Measurements from ENCODE around the gene CD83. TPM values are rescaled to one million over a fixed set of nuclear protein-coding genes. Genes with fewer than 3 reads are reported as not detected.
A peak's percentile ranks its signal among the peaks of the same experiment; 100 is the strongest.

CD83 gene
- total and polyA plus RNA-seq, 4 donors: 14.5 to 31.1 (median 25.1) TPM

GRCh38 chr6:14125346-14125745, 7.8 kb downstream of the CD83 start:
- H3K27me3 ChIP-seq (ENCODE audit: control insufficient read depth in 3 of 3, insufficient read depth in 3 of 3, low read length in 2 of 3): no peaks in the 10 kb centered on the region
- DNase-seq (no peak), ATAC-seq (ENCODE audit: insufficient read depth, low FRiP score) (no peak)

GRCh38 chr6:14126191-14126590, 8.6 kb downstream of the CD83 start:
- H3K9me3 ChIP-seq (ENCODE audit: control insufficient read depth in 4 of 4, insufficient read depth in 3 of 4, low read length in 3 of 4): no peaks in the 10 kb centered on the region
- ATAC-seq (ENCODE audit: insufficient read depth, low FRiP score) (no peak), DNase-seq (no peak)
- WGBS, 2 donors: 89 to 94% methylated on average over 5 of the region's 5 CpGs
- no peaks in the 10 kb centered on the region for H3K27me3 ChIP-seq (ENCODE audit: control insufficient read depth in 3 of 3, insufficient read depth in 3 of 3, low read length in 2 of 3)
- H3K4me1 ChIP-seq (ENCODE audit: control insufficient read depth in 5 of 5, insufficient read depth in 5 of 5, low read length in 5 of 5): peaks cover 0 to 44% (median 5%) of the 10 kb centered on the region in 5 donors
- TF ChIP-seq CTCF (IDR thresholded peaks at IDR 0.05; ENCODE audit: control extremely low read depth, extremely low read depth): no peak
- H3K4me3 ChIP-seq: no peak overlapping the region
- no peaks in the 10 kb centered on the region for H3K36me3 ChIP-seq (ENCODE audit: control insufficient read depth in 4 of 4, insufficient read depth in 4 of 4, low read length in 4 of 4)
- H3K9ac ChIP-seq (ENCODE audit: insufficient read depth in 1 of 2, low read length in 2 of 2): no peak overlapping the region
- no peak overlapping the region for H3K27ac ChIP-seq (ENCODE audit: low read depth in 1 of 2, low read length in 1 of 2)

More at GRCh38 chr6:14125346-14125745, 7.8 kb downstream of the CD83 start:
- no peaks in the 10 kb centered on the region for H3K9me3 ChIP-seq (ENCODE audit: control insufficient read depth in 4 of 4, insufficient read depth in 3 of 4, low read length in 3 of 4)
- no peak overlapping the region for H3K9ac ChIP-seq (ENCODE audit: insufficient read depth in 1 of 2, low read length in 2 of 2)
- no peaks in the 10 kb centered on the region for H3K36me3 ChIP-seq (ENCODE audit: control insufficient read depth in 4 of 4, insufficient read depth in 4 of 4, low read length in 4 of 4)
- no peak overlapping the region for H3K4me3 ChIP-seq
- peaks cover 0 to 37% (median 4%) of the 10 kb centered on the region in 5 donors for H3K4me1 ChIP-seq (ENCODE audit: control insufficient read depth in 5 of 5, insufficient read depth in 5 of 5, low read length in 5 of 5)
- no peak overlapping the region for H3K27ac ChIP-seq (ENCODE audit: low read depth in 1 of 2, low read length in 1 of 2)
- TF ChIP-seq CTCF (IDR thresholded peaks at IDR 0.05; ENCODE audit: control extremely low read depth, extremely low read depth): no peak
- WGBS, 2 donors: 71 to 97% methylated on average over 3 of the region's 3 CpGs

GRCh38 chr6:14127611-14128010, 10.0 kb downstream of the CD83 start:
- WGBS, 2 donors: 74 to 79% methylated on average over 3 of the region's 3 CpGs

More at GRCh38 chr6:14127611-14128010, 10.0 kb downstream of the CD83 start:
- Histone ChIP-seq H3K4me3 (no peak overlapping the region), H3K27ac (ENCODE audit: low read depth in 1 of 2, low read length in 1 of 2) (no peak overlapping the region), H3K9me3 (ENCODE audit: control insufficient read depth in 4 of 4, insufficient read depth in 3 of 4, low read length in 3 of 4) (peaks cover 0 to under 1% (median 0%) of the 10 kb centered on the region in 4 donors), H3K27me3 (ENCODE audit: control insufficient read depth in 3 of 3, insufficient read depth in 3 of 3, low read length in 2 of 3) (no peaks in the 10 kb centered on the region), H3K36me3 (ENCODE audit: control insufficient read depth in 4 of 4, insufficient read depth in 4 of 4, low read length in 4 of 4) (peaks cover 0 to 5% (median 0%) of the 10 kb centered on the region in 4 donors), H3K9ac (ENCODE audit: insufficient read depth in 1 of 2, low read length in 2 of 2) (no peak overlapping the region), H3K4me1 (ENCODE audit: control insufficient read depth in 5 of 5, insufficient read depth in 5 of 5, low read length in 5 of 5) (peaks cover 0 to 44% (median 5%) of the 10 kb centered on the region in 5 donors)
- TF ChIP-seq CTCF (IDR thresholded peaks at IDR 0.05; ENCODE audit: control extremely low read depth, extremely low read depth): no peak
- ATAC-seq (ENCODE audit: insufficient read depth, low FRiP score) (no peak), DNase-seq (peak in 1 of 3 donors; percentile 27)

Data from lung (tissue), 12 donors.